ENCODE data around the gene FA2H. TPM values are rescaled to one million over a fixed set of nuclear protein-coding genes. Genes with fewer than 3 reads are reported as not detected.

Gene FA2H
- total and polyA plus RNA-seq, 2 of the 13 experiments (the other 11 are each of a cell fraction or from before 2014, with no cell fraction given), result 0.20 TPM; not detected in 1

DNA sequence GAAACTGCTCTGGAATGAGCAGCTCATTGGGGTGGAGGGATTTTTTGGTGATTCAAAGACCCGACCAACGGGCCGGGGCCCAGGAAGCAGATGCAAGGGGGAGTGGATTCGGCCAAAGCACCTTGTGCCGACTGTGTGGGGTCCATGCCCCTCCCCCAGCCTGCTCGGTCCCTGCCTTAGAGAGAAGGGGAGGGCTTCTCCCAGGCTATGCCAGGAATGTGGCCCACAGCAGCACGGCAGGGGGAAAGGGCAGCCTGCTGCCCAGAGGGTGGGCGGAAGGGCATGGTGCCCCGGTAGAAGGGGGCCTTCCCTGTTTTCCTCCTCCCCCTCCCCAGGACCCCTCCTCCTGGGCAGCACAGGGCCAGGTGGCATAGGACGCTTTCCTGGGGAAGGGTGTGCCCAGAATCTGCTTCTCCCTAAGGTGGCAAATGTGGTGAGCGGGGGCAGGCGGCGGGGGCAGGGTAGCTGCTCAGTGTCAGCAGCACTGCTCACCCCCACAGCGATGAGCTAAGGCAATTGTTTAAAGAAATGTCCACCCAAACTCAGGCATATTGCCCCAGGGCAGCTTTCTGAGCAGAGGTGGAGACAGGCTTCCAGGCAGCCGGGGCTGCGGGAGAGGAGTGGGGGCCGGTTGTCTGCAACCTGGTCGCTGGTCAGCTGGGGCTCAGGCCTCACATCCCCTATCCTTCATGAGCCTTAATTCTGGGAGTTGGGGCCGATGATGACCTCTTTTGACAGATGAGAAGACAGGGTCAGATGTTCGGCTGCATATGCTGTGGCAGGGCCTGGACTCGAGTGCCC lies 40.1 kb downstream of the FA2H start (continued):
- peak; percentile 7; the same call in 1 of the 2 replicates for TF ChIP-seq ZBTB20 (CRISPR knock-in tag; IDR thresholded peaks at IDR 0.05; ENCODE audit: borderline replicate concordance, low read depth)
- no peak for TF ChIP-seq BHLHE40 (IDR thresholded peaks at IDR 0.05; ENCODE audit: low read length)
- TF ChIP-seq, protein P1, sequence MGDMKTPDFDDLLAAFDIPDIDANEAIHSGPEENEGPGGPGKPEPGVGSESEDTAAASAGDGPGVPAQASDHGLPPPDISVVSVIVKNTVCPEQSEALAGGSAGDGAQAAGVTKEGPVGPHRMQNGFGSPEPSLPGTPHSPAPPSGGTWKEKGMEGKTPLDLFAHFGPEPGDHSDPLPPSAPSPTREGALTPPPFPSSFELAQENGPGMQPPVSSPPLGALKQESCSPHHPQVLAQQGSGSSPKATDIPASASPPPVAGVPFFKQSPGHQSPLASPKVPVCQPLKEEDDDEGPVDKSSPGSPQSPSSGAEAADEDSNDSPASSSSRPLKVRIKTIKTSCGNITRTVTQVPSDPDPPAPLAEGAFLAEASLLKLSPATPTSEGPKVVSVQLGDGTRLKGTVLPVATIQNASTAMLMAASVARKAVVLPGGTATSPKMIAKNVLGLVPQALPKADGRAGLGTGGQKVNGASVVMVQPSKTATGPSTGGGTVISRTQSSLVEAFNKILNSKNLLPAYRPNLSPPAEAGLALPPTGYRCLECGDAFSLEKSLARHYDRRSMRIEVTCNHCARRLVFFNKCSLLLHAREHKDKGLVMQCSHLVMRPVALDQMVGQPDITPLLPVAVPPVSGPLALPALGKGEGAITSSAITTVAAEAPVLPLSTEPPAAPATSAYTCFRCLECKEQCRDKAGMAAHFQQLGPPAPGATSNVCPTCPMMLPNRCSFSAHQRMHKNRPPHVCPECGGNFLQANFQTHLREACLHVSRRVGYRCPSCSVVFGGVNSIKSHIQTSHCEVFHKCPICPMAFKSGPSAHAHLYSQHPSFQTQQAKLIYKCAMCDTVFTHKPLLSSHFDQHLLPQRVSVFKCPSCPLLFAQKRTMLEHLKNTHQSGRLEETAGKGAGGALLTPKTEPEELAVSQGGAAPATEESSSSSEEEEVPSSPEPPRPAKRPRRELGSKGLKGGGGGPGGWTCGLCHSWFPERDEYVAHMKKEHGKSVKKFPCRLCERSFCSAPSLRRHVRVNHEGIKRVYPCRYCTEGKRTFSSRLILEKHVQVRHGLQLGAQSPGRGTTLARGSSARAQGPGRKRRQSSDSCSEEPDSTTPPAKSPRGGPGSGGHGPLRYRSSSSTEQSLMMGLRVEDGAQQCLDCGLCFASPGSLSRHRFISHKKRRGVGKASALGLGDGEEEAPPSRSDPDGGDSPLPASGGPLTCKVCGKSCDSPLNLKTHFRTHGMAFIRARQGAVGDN (CRISPR knock-in tag; IDR thresholded peaks at IDR 0.05), result peak; percentile 48

- ChIA-PET POLR2A (no interaction called here), CTCF (ENCODE audit: low intra/inter-chr PET ratio, low total read pairs) (no interaction called here)
- no peak overlapping the region for H3K9ac ChIP-seq (ENCODE audit: insufficient read depth, low read depth, low read length)
- H3K4me1 ChIP-seq (ENCODE audit: insufficient read depth, low read length), result peaks cover 66% of the 10 kb centered on the region
- intact Hi-C loops (cut with micrococcal nuclease; ENCODE audit: unreplicated experiment) (no loop called here), in situ Hi-C loops (cut with HindIII; ENCODE audit: extremely low pct_ligation_motif_present, low pct_unique_long_range_greater_than_20kb) (no loop called here)
- no peak for DNase-seq (ENCODE audit: low spot score)
- no peak overlapping the region for H2AFZ ChIP-seq (ENCODE audit: low read length)
- no TSS peak for BruUV-seq (replicated peaks)
- no peaks in the 10 kb centered on the region for H4K20me1 ChIP-seq (ENCODE audit: insufficient read depth, low read length)
- H3K4me3 ChIP-seq (replicated peaks in 1 of 3; ENCODE audit: insufficient read depth in 1 of 3, low read depth in 2 of 3, low read length in 3 of 3), result no peak overlapping the region
- FAIRE-seq, result peak; percentile 34
- TF ChIP-seq ZNF839 (CRISPR knock-in tag; IDR thresholded peaks at IDR 0.05; ENCODE audit: borderline replicate concordance) (no peak), ZFX (CRISPR knock-in tag; IDR thresholded peaks at IDR 0.05; ENCODE audit: low read depth) (0 out of 2 replicates have a peak, but pooled peaks have one; percentile 9), RFX5 (IDR thresholded peaks at IDR 0.05; ENCODE audit: low read depth, low read length) (no peak), ZNF317 (CRISPR knock-in tag; IDR thresholded peaks at IDR 0.05) (0 out of 2 replicates have a peak, but pooled peaks have one; percentile 5), PRMT3 (CRISPR knock-in tag; IDR thresholded peaks at IDR 0.05; ENCODE audit: borderline replicate concordance, low read depth) (no peak)
- ATAC-seq, result no peak
- no peaks in the 10 kb centered on the region for H3K36me3 ChIP-seq (replicated peaks in 1 of 2; ENCODE audit: control insufficient read depth in 1 of 2, insufficient read depth in 2 of 2, low read length in 2 of 2)
- H3K27me3 ChIP-seq (ENCODE audit: control insufficient read depth in 1 of 2, insufficient read depth in 2 of 2, low read length in 2 of 2), result peaks cover 9 to 46% of the 10 kb centered on the region in 2 experiments
- H3K79me2 ChIP-seq (ENCODE audit: insufficient read depth, low read length), result no peaks in the 10 kb centered on the region
- H3K9me3 ChIP-seq (ENCODE audit: low read length), result no peaks in the 10 kb centered on the region
- 0 out of 2 replicates have a peak overlapping the region, but pooled peaks have one; percentile 38 for H3K4me2 ChIP-seq (ENCODE audit: low read depth, low read length)
- 76% methylated on average over 14 of the region's 15 CpGs for WGBS (ENCODE audit: low lambda C conversion rate)
- no peak overlapping the region for H3K27ac ChIP-seq (ENCODE audit: extremely low read length, insufficient read depth, low read length)
Measured at GRCh38 chr16:74732707-74733350, 41.8 kb downstream of the FA2H start.
